Stomach smooth muscle (tissue), 2 donors: Measurements from ENCODE around the gene TP73.

Source experiments
- H3K27ac ChIP-seq: one replicate; pipeline ENCODE4 v1.7.0; 2013; ENCODE audit warnings: mild to moderate bottlenecking, low read length, inconsistent platforms
- H3K27me3 ChIP-seq, 2 donors: one replicate each; pipeline ENCODE4 v1.7.0; 2013; ENCODE audit warnings: low read length in 2 of 2; ENCODE audit not compliant: insufficient read depth in 2 of 2, control insufficient read depth in 1 of 2
- H3K36me3 ChIP-seq, 2 donors: one replicate each; pipeline ENCODE4 v1.7.0; 2013; ENCODE audit warnings: low read length in 2 of 2; ENCODE audit not compliant: control insufficient read depth in 2 of 2, insufficient read depth in 2 of 2
- H3K4me1 ChIP-seq: one replicate; pipeline ENCODE4 v1.7.0; 2013; ENCODE audit warnings: low read length; ENCODE audit not compliant: control insufficient read depth, insufficient read depth
- H3K4me3 ChIP-seq, 2 donors: one replicate each; pipeline ENCODE4 v1.7.0; 2013; ENCODE audit warnings: low read length in 2 of 2
- H3K9ac ChIP-seq, 2 donors: one replicate each; pipeline ENCODE4 v1.7.0; 2013; ENCODE audit warnings: low read length in 2 of 2, mild to moderate bottlenecking in 1 of 2
- H3K9me3 ChIP-seq, 2 donors: one replicate each; pipeline ENCODE4 v1.7.0; 2013; ENCODE audit warnings: low read length in 2 of 2; ENCODE audit not compliant: control insufficient read depth in 2 of 2
- donor health status: healthy.
- donor health status: Pancreatic carcinoma.

TP73 gene

GRCh38 chr1:3763351-3764125 is 111.2 kb downstream of the TP73 start:
- H3K4me1 ChIP-seq: no peaks in the 10 kb centered on the region
- H3K9me3 ChIP-seq: no peaks in the 10 kb centered on the region
- H3K27ac ChIP-seq: no peak overlapping the region
- no peak overlapping the region for H3K4me3 ChIP-seq
- no peaks in the 10 kb centered on the region for H3K36me3 ChIP-seq
- H3K9ac ChIP-seq: no peak overlapping the region
- peaks cover 9 to 15% of the 10 kb centered on the region in 2 donors for H3K27me3 ChIP-seq

DNA sequence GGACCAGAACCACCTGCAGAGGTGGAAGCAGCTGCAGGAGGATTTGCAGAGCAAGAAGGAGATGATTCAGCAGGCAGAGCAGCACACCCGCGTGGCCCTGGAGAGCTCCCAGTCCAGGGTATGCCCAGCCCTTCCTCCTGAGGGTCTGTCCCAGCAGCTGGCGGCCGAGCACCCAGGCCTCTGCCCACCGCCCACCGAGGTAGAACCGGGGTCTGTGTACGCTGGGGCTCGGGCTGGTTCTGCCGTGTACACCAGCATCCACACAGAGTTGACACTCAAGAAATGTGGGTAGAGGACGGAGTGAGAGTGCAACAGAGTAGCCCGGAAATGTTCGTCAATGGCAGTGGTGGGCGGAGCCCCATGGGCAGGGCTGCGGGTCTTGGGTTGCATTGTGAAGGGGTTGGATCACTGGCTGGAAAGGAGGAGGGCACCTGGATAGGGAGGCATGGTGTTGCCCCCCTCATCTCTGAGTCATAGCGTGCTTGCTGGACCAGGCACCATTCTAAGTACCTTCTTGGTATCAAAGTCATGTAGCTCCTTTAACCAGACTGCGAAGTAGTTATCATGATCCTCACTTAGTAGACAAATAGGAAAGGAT is 115.1 kb downstream of the TP73 start:
- no peak overlapping the region for H3K4me3 ChIP-seq
- H3K4me1 ChIP-seq: peaks cover 16% of the 10 kb centered on the region
- H3K27ac ChIP-seq: no peak overlapping the region
- H3K27me3 ChIP-seq: peaks cover 2 to 7% of the 10 kb centered on the region in 2 donors
- H3K36me3 ChIP-seq: no peaks in the 10 kb centered on the region
- H3K9ac ChIP-seq: no peak overlapping the region
- no peaks in the 10 kb centered on the region for H3K9me3 ChIP-seq

- Histone ChIP-seq H3K36me3 (no peaks in the 10 kb centered on the region), H3K27me3 (peaks cover 0 to 2% of the 10 kb centered on the region in 2 donors), H3K27ac (no peak overlapping the region), H3K4me3 (no peak overlapping the region), H3K4me1 (peaks cover 28% of the 10 kb centered on the region), H3K9ac (no peak overlapping the region), H3K9me3 (no peaks in the 10 kb centered on the region)
Measured at GRCh38 chr1:3768811-3769390, 116.6 kb downstream of the TP73 start.

- Histone ChIP-seq H3K4me3 (no peak overlapping the region), H3K36me3 (no peaks in the 10 kb centered on the region), H3K9me3 (no peaks in the 10 kb centered on the region), H3K27me3 (no peaks in the 10 kb centered on the region), H3K9ac (no peak overlapping the region), H3K4me1 (peaks cover 30% of the 10 kb centered on the region), H3K27ac (no peak overlapping the region)
Measured at GRCh38 chr1:3770047-3770765, 117.9 kb downstream of the TP73 start.

DNA sequence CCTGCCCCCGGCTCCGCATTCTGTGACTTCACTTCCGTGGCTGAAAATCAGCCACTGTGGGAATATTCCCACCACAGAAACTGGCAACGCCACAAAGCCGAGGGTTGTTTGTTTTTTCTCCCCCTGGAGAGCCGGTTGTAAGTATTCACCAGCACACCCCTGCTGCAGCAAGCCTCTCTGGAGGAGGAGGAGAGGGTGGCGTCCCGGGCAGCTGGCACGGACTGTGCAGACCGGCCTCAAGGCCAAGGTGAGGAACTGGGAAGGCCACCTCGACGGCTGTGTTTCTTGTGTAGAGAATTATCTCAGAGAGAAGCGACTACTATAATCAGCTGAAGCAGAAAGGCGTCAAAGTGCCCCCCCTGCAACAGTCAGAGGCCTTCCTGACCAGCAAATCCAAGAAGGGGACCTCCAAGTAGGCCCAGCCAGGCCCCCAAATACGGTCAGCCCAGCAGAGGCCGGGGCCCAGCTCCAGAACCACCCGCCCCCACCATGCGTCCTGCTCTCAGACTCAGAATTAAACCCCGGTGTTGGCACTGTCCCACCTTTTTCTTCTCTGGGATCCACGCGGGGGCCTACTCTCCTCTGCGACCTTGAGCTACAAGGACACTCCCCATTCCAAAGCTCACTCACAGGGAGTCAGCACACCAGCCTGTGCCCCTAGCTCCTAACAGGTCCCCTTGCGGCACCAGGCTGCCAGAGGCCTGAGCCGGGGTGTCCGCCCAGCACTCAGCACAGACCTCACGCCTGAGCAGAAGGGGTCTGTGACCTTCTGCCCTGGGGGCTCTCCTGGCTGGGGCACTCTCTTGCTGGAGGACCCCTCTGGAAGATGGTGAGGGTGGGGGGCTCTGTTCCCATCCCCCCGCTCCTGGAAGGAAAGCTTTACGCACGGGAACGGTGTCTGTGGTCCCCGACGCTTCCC is 119.1 kb downstream of the TP73 start:
- peak overlapping the region; percentile 70 to 74 for H3K4me3 ChIP-seq
- no peaks in the 10 kb centered on the region for H3K9me3 ChIP-seq
- H3K27ac ChIP-seq: no peak overlapping the region
- H3K4me1 ChIP-seq: peaks cover 33% of the 10 kb centered on the region
- H3K36me3 ChIP-seq: no peaks in the 10 kb centered on the region
- H3K27me3 ChIP-seq: no peaks in the 10 kb centered on the region
- peak overlapping the region; percentile 58 to 60 for H3K9ac ChIP-seq

DNA sequence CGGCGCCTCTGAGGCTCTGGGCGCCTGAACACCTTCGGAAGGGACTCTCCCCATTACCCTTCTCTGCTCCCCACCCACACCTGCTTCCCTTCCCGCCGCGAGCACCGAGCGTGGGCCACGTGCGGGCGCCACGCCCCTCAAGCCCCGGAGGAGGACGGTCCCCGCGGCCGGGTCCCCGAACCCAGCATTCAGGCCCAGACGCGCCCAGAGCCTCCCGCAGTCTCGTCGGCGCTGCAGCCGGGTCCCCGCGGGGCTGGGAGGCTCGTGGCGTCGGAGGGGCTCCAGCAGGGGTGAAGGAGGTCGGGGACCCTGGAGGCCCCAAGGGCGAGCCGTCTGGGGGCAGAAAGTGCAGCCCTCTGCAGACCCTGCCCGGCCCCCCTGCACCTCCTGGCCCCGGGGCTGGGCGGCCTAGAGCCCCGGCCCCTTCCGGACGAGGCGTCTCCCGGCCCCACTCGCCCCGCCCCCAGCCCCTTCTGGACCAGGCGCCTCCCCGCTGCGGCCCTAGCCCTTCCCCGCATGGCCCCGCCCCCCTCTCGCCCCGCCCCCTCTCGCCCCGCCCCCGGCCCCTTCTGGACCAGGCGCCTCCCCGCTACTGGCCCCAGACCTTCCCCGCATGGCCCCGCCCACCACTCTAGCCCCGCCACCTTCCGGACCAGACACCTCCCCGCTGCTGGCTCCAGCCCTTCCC is 119.9 kb downstream of the TP73 start:
- Histone ChIP-seq H3K9ac (peak overlapping the region; percentile 58 to 60), H3K9me3 (no peaks in the 10 kb centered on the region), H3K4me3 (peak overlapping the region; percentile 70 to 74), H3K36me3 (no peaks in the 10 kb centered on the region), H3K4me1 (peaks cover 33% of the 10 kb centered on the region), H3K27ac (no peak overlapping the region), H3K27me3 (no peaks in the 10 kb centered on the region)

DNA sequence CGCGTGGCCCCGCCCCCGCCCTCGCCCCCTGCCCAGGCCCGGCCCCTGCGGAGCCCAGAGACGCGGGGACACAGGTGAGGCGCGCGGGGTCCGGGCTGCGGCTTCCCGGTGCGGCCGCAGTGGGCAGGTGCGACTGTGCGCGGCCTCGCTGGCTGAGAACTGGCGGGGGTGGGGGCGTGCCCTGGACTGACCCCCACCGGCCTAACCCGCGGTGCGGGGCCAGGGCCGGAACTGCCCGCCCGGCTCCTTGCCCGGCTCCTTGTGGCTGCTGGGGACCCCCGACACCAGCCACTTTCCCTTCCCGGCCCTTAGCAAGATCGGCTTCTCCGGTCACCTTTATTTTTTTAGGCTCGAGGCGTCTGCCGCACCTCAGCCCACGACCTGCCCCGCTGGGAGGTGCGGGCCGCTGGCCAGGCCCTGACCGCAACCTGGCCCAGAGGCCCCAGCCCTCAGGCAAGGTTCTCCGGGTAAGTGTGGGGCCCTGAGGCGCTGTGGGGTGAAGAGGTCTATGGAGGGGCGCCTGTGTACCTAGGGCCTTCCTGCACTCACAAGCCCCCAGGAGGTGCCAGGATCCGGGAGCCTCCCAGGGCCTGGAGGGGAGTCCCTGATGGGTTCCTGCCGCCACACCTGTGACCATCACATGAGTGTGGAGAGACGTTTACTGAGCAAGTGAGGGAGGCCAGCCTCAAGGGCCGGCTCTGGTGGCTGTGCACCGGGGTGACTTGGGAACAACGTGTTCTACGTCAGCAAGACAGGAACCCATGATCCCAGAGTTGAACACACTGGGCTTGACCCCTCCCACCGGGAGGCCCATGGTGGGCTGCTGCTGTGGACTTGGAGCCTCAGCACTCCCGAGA is 120.6 kb downstream of the TP73 start, which contains the start of gene SMIM1:
SMIM1 (plus strand) TSS at position 35 of the 857 bp plus-strand sequence. CDS start 2,625 bp downstream, outside the sequence.
- peaks cover 33% of the 10 kb centered on the region for H3K4me1 ChIP-seq
- peak within 1 kb of the TSS; percentile 58 for H3K27ac ChIP-seq
- no peaks in the 10 kb centered on the region for H3K36me3 ChIP-seq
- peak within 1 kb of the TSS; percentile 70 to 74 for H3K4me3 ChIP-seq
- H3K27me3 ChIP-seq: no peaks in the 10 kb centered on the region
- H3K9me3 ChIP-seq: no peaks in the 10 kb centered on the region
- peak within 1 kb of the TSS; percentile 58 to 60 for H3K9ac ChIP-seq

GRCh38 chr1:3773572-3774275 is 121.4 kb downstream of the TP73 start:
- no peaks in the 10 kb centered on the region for H3K27me3 ChIP-seq
- peak overlapping the region in 1 of 2 donors; percentile 71 for H3K4me3 ChIP-seq
- H3K27ac ChIP-seq: peak overlapping the region; percentile 58
- peaks cover 33% of the 10 kb centered on the region for H3K4me1 ChIP-seq
- no peaks in the 10 kb centered on the region for H3K36me3 ChIP-seq
- no peaks in the 10 kb centered on the region for H3K9me3 ChIP-seq
- H3K9ac ChIP-seq: no peak overlapping the region
